HEK293 (cell line): ENCODE measurements around the gene PNRC1.

Experiments used
- CTCF ChIP-seq: fragments of 450-650 bp; formaldehyde crosslinking; IDR thresholded peaks from 2 replicates; pipeline ENCODE4 v1.5.1; 2016; ENCODE audit warnings: missing biosample characterization, missing genetic modification characterization
- SALL2 ChIP-seq: fragments of 450-650 bp; formaldehyde crosslinking; IDR thresholded peaks from 2 replicates; pipeline ENCODE4 v1.5.0; 2017; ENCODE audit warnings: missing biosample characterization, mild to moderate bottlenecking, missing genetic modification characterization, borderline replicate concordance
- TRIM28 ChIP-seq: IDR thresholded peaks from 2 replicates; pipeline ENCODE4 v1.6.1; 2011; ENCODE audit warnings: low read length, control low read depth, borderline replicate concordance
- YY1 ChIP-seq: fragments of 450-650 bp; formaldehyde crosslinking; IDR thresholded peaks from 2 replicates; pipeline ENCODE4 v1.5.1; 2018; ENCODE audit warnings: missing biosample characterization, missing genetic modification characterization
- ZFP37 ChIP-seq: fragments of 450-650 bp; formaldehyde crosslinking; IDR thresholded peaks from 2 replicates; pipeline ENCODE4 v1.5.1; 2016; ENCODE audit warnings: missing biosample characterization, missing genetic modification characterization
- ZNF138 ChIP-seq: fragments of 450-650 bp; formaldehyde crosslinking; IDR thresholded peaks from 2 replicates; pipeline ENCODE4 v1.5.1; 2016; ENCODE audit warnings: missing biosample characterization, missing genetic modification characterization, borderline replicate concordance
- ZNF521 ChIP-seq: fragments of 450-650 bp; formaldehyde crosslinking; IDR thresholded peaks from 2 replicates; pipeline ENCODE4 v1.5.1; 2017; ENCODE audit warnings: missing biosample characterization, mild to moderate bottlenecking, missing genetic modification characterization
- TF ChIP-seq, protein P1 (sequence below): fragments of 450-650 bp; formaldehyde crosslinking; IDR thresholded peaks from 2 replicates; pipeline ENCODE4 v1.5.1; 2016; ENCODE audit warnings: missing biosample characterization, missing genetic modification characterization, borderline replicate concordance
- TF ChIP-seq, protein P2 (sequence below): fragments of 450-650 bp; formaldehyde crosslinking; IDR thresholded peaks from 2 replicates; pipeline ENCODE4 v1.5.1; 2016; ENCODE audit warnings: missing biosample characterization, missing genetic modification characterization, low read depth

DNA sequence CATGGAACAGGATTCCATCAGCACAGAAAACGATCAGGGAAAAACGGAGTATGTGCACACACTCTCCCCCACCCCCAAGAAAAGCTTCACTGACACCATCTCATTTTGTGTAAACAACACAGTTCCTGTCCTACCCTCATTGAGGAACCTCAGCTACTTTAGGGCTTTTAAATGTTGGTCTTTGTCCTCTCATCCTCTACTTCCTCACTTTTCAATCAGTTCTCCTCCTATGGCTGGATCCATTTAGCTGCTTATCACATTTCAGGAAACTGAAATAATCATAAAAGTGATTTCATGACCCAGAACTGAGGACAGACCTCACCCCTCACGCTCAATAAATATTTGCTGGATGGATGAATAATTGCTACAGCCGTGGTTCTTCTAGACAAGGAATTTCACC is 33.1 kb upstream of the PNRC1 start:
- TF ChIP-seq ZNF138 (tag by site-specific recombination) (no peak), CTCF (tag by site-specific recombination) (no peak), SALL2 (no peak), ZFP37 (tag by site-specific recombination) (no peak), YY1 (no peak), TRIM28 (peak; percentile 78; the same call in 1 of the 2 replicates), ZNF521 (no peak)
- TF ChIP-seq, protein P1, sequence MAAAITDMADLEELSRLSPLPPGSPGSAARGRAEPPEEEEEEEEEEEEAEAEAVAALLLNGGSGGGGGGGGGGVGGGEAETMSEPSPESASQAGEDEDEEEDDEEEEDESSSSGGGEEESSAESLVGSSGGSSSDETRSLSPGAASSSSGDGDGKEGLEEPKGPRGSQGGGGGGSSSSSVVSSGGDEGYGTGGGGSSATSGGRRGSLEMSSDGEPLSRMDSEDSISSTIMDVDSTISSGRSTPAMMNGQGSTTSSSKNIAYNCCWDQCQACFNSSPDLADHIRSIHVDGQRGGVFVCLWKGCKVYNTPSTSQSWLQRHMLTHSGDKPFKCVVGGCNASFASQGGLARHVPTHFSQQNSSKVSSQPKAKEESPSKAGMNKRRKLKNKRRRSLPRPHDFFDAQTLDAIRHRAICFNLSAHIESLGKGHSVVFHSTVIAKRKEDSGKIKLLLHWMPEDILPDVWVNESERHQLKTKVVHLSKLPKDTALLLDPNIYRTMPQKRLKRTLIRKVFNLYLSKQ (tag by site-specific recombination) = no peak
- TF ChIP-seq, protein P2, sequence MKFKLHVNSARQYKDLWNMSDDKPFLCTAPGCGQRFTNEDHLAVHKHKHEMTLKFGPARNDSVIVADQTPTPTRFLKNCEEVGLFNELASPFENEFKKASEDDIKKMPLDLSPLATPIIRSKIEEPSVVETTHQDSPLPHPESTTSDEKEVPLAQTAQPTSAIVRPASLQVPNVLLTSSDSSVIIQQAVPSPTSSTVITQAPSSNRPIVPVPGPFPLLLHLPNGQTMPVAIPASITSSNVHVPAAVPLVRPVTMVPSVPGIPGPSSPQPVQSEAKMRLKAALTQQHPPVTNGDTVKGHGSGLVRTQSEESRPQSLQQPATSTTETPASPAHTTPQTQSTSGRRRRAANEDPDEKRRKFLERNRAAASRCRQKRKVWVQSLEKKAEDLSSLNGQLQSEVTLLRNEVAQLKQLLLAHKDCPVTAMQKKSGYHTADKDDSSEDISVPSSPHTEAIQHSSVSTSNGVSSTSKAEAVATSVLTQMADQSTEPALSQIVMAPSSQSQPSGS (tag by site-specific recombination) = no peak
